Measurements from ENCODE around the gene KRT75. TPM values are rescaled to one million over a fixed set of nuclear protein-coding genes. Genes with fewer than 3 reads are reported as not detected.

KRT75 gene
- total and polyA plus RNA-seq, 9 donors = not detected

- no peaks in the 10 kb centered on the region for H3K9me3 ChIP-seq (replicated peaks; ENCODE audit: control insufficient read depth, low read depth, low read length)
- WGBS (ENCODE audit: insufficient coverage) = 77% methylated on average over 3 of the region's 9 CpGs
- H3K27me3 ChIP-seq (ENCODE audit: control insufficient read depth, insufficient read depth, low read length) = peaks cover 8% of the 10 kb centered on the region
- no peaks in the 10 kb centered on the region for H3K4me1 ChIP-seq (ENCODE audit: control insufficient read depth, insufficient read depth, low read length)
- no peak overlapping the region for H3K27ac ChIP-seq (ENCODE audit: low read length)
- no peaks in the 10 kb centered on the region for H3K36me3 ChIP-seq (ENCODE audit: control insufficient read depth, insufficient read depth, low read length)
- H3K4me3 ChIP-seq (ENCODE audit: low read length) = no peak overlapping the region
- no peak for DNase-seq
Measured at GRCh38 chr12:52441320-52441911, 7.2 kb upstream of the KRT75 start.

- no peak overlapping the region for H3K4me3 ChIP-seq (ENCODE audit: low read length)
- H3K27ac ChIP-seq (ENCODE audit: low read length) = no peak overlapping the region
- no peak for DNase-seq
Measured at GRCh38 chr12:52440821-52441319, 6.7 kb upstream of the KRT75 start.

GRCh38 chr12:52439845-52440244 lies 5.7 kb upstream of the KRT75 start:
- no peak for DNase-seq
- 66% methylated on average over 2 of the region's 2 CpGs for WGBS (ENCODE audit: insufficient coverage)
- no peaks in the 10 kb centered on the region for H3K36me3 ChIP-seq (ENCODE audit: control insufficient read depth, insufficient read depth, low read length)
- no peak overlapping the region for H3K27ac ChIP-seq (ENCODE audit: low read length)
- no peak overlapping the region for H3K4me3 ChIP-seq (ENCODE audit: low read length)
- no peaks in the 10 kb centered on the region for H3K4me1 ChIP-seq (ENCODE audit: control insufficient read depth, insufficient read depth, low read length)
- H3K9me3 ChIP-seq (replicated peaks; ENCODE audit: control insufficient read depth, low read depth, low read length) = no peaks in the 10 kb centered on the region
- peaks cover 8% of the 10 kb centered on the region for H3K27me3 ChIP-seq (ENCODE audit: control insufficient read depth, insufficient read depth, low read length)

More at GRCh38 chr12:52440821-52441319, 6.7 kb upstream of the KRT75 start:
- Histone ChIP-seq H3K27me3 (ENCODE audit: control insufficient read depth, insufficient read depth, low read length) (peaks cover 8% of the 10 kb centered on the region), H3K4me1 (ENCODE audit: control insufficient read depth, insufficient read depth, low read length) (no peaks in the 10 kb centered on the region), H3K9me3 (replicated peaks; ENCODE audit: control insufficient read depth, low read depth, low read length) (no peaks in the 10 kb centered on the region), H3K36me3 (ENCODE audit: control insufficient read depth, insufficient read depth, low read length) (no peaks in the 10 kb centered on the region)
- 69% methylated on average over 4 of the region's 5 CpGs for WGBS (ENCODE audit: insufficient coverage)

GRCh38 chr12:52439420-52439819 lies 5.2 kb upstream of the KRT75 start:
- H3K27ac ChIP-seq (ENCODE audit: low read length) = no peak overlapping the region
- DNase-seq = no peak

DNA sequence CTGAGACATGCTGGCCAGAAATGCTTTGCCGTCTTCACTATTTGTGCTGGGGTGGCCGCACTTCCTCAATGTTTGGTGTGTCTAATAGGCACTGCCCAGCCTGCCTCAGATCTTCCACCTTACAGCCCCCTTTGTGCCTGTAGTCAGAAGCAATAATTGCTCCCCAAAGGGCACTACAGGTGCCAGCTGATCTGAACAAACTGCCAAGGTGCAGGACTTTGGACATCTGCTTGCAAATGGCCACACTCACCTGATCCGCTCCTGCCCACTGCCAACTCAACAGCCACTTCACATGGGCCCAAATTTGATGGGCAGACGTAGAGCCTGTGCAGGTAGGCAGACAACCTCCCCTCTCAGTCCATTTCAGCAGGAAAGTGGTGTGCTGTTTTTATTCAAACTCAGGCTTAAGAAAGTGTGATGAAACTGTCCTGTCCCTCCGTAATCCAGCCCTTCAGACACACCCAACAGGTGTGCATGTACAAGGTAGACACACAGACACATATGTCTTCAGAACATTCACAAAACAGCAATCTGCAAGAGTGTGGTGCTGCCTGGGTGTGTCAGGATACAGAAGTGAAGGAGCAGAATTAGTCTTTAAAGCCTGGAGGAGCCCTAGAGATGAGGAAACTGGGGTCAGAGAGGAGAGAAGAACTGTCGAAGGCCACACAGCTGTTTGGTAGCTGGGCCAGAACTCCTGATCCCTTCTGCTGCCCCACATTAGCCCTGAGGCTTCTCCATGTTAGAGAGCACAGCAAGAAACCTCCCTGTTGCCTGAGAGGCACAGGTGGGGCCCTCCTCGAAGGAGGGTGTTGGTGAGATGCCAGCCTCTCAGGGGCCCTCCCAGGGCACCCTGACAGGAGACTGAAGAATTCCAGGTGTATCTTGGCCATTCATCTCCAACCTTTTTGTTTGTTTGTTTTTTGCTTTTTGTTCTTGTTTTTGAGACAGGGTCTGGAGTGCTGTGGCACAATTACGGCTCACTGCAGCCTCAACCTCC lies 4.4 kb upstream of the KRT75 start:
- H3K36me3 ChIP-seq (ENCODE audit: control insufficient read depth, insufficient read depth, low read length) = no peaks in the 10 kb centered on the region
- H3K4me1 ChIP-seq (ENCODE audit: control insufficient read depth, insufficient read depth, low read length) = no peaks in the 10 kb centered on the region
- H3K4me3 ChIP-seq (ENCODE audit: low read length) = no peak overlapping the region
- peaks cover 5% of the 10 kb centered on the region for H3K27me3 ChIP-seq (ENCODE audit: control insufficient read depth, insufficient read depth, low read length)
- H3K27ac ChIP-seq (ENCODE audit: low read length) = no peak overlapping the region
- no peak for DNase-seq
- no peaks in the 10 kb centered on the region for H3K9me3 ChIP-seq (replicated peaks; ENCODE audit: control insufficient read depth, low read depth, low read length)
- 81% methylated on average over 3 of the region's 8 CpGs for WGBS (ENCODE audit: insufficient coverage)

More at GRCh38 chr12:52439420-52439819, 5.2 kb upstream of the KRT75 start:
- H3K4me1 ChIP-seq (ENCODE audit: control insufficient read depth, insufficient read depth, low read length) = no peaks in the 10 kb centered on the region
- WGBS (ENCODE audit: insufficient coverage) = 84% methylated on average over 5 of the region's 8 CpGs
- peaks cover 8% of the 10 kb centered on the region for H3K27me3 ChIP-seq (ENCODE audit: control insufficient read depth, insufficient read depth, low read length)
- no peaks in the 10 kb centered on the region for H3K9me3 ChIP-seq (replicated peaks; ENCODE audit: control insufficient read depth, low read depth, low read length)
- no peak overlapping the region for H3K4me3 ChIP-seq (ENCODE audit: low read length)
- no peaks in the 10 kb centered on the region for H3K36me3 ChIP-seq (ENCODE audit: control insufficient read depth, insufficient read depth, low read length)

GRCh38 chr12:52437508-52437907 lies 3.3 kb upstream of the KRT75 start:
- Histone ChIP-seq H3K27ac (ENCODE audit: low read length) (no peak overlapping the region), H3K36me3 (ENCODE audit: control insufficient read depth, insufficient read depth, low read length) (no peaks in the 10 kb centered on the region), H3K4me1 (ENCODE audit: control insufficient read depth, insufficient read depth, low read length) (no peaks in the 10 kb centered on the region), H3K9me3 (replicated peaks; ENCODE audit: control insufficient read depth, low read depth, low read length) (no peaks in the 10 kb centered on the region), H3K4me3 (ENCODE audit: low read length) (no peak overlapping the region), H3K27me3 (ENCODE audit: control insufficient read depth, insufficient read depth, low read length) (peaks cover 6% of the 10 kb centered on the region)
- DNase-seq = no peak
- 56% methylated on average over 5 of the region's 9 CpGs for WGBS (ENCODE audit: insufficient coverage)

GRCh38 chr12:52436828-52437474 lies 2.8 kb upstream of the KRT75 start:
- no peaks in the 10 kb centered on the region for H3K4me1 ChIP-seq (ENCODE audit: control insufficient read depth, insufficient read depth, low read length)
- no peaks in the 10 kb centered on the region for H3K9me3 ChIP-seq (replicated peaks; ENCODE audit: control insufficient read depth, low read depth, low read length)
- H3K4me3 ChIP-seq (ENCODE audit: low read length) = no peak overlapping the region
- no peak for DNase-seq
- no peak overlapping the region for H3K27ac ChIP-seq (ENCODE audit: low read length)
- 56% methylated on average over 4 of the region's 9 CpGs for WGBS (ENCODE audit: insufficient coverage)
- peaks cover 6% of the 10 kb centered on the region for H3K27me3 ChIP-seq (ENCODE audit: control insufficient read depth, insufficient read depth, low read length)
- no peaks in the 10 kb centered on the region for H3K36me3 ChIP-seq (ENCODE audit: control insufficient read depth, insufficient read depth, low read length)

- Histone ChIP-seq H3K27me3 (ENCODE audit: control insufficient read depth, insufficient read depth, low read length) (peaks cover 11% of the 10 kb centered on the region), H3K4me1 (ENCODE audit: control insufficient read depth, insufficient read depth, low read length) (no peaks in the 10 kb centered on the region), H3K36me3 (ENCODE audit: control insufficient read depth, insufficient read depth, low read length) (no peaks in the 10 kb centered on the region), H3K9me3 (replicated peaks; ENCODE audit: control insufficient read depth, low read depth, low read length) (no peaks in the 10 kb centered on the region), H3K27ac (ENCODE audit: low read length) (no peak overlapping the region), H3K4me3 (ENCODE audit: low read length) (no peak overlapping the region)
- no peak for DNase-seq
- 55% methylated on average over 6 of the region's 9 CpGs for WGBS (ENCODE audit: insufficient coverage)
Measured at GRCh38 chr12:52436000-52436827, 2.0 kb upstream of the KRT75 start.

DNA sequence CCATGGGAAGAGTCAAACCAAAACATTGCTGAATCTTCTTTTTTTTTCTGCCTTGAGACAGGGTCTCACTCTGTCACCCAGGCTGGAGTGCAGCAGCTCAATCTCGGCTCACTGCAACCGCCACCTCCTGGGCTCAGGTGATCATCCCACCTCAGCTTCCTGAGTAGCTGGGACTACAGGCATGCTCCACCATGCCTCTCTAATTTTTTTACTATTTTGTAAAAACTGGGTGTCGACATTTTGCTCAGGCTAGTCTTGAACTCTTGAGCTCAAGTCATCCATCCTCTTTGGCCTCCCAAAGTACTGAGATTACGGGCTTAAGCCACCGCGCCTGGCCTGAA lies 1.5 kb upstream of the KRT75 start:
- Histone ChIP-seq H3K36me3 (ENCODE audit: control insufficient read depth, insufficient read depth, low read length) (no peaks in the 10 kb centered on the region), H3K9me3 (replicated peaks; ENCODE audit: control insufficient read depth, low read depth, low read length) (no peaks in the 10 kb centered on the region), H3K4me3 (ENCODE audit: low read length) (no peak overlapping the region), H3K27me3 (ENCODE audit: control insufficient read depth, insufficient read depth, low read length) (peaks cover 15% of the 10 kb centered on the region), H3K4me1 (ENCODE audit: control insufficient read depth, insufficient read depth, low read length) (no peaks in the 10 kb centered on the region), H3K27ac (ENCODE audit: low read length) (no peak overlapping the region)
- 86% methylated on average over 5 of the region's 6 CpGs for WGBS (ENCODE audit: insufficient coverage)
- no peak for DNase-seq

All from muscle of leg (tissue), 11 donors.